Urothelium cell line (cell line): ENCODE data around the gene COX6A2.
"Not testable (repeated sequence)": the region's sequence is repeated elsewhere in the genome, so short reads cannot be mapped to it uniquely, and the experiment has no call there.

Experiments
- DNase-seq: peaks from one replicate; pipeline ENCODE4 v3.0.0; 2011; ENCODE audit warnings: low spot score, mixed read lengths
- FAIRE-seq: peaks from 2 replicates; lab custom pipeline; 2011; peaks lifted over from hg19 to GRCh38; lab: Jason Lieb, UNC

COX6A2 gene

DNA sequence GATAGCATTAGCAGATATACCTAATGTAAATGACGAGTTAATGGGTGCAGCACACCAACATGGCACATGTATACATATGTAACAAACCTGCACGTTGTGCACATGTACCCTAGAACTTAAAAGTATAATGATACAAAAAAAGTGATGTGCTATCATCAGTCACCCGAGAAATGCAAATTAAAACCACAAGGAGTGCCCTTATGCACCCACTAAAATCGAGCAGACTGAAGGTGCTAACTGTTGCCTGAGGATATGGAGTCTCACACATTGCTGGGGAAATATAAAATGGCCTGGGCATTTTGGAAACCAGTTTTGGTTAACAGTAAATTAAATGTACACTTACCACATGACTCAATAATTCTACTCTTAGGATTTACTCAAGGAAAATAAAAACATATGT is 10.9 kb upstream of the COX6A2 start:
- DNase-seq, FAIRE-seq: not testable (repeated sequence)

DNA sequence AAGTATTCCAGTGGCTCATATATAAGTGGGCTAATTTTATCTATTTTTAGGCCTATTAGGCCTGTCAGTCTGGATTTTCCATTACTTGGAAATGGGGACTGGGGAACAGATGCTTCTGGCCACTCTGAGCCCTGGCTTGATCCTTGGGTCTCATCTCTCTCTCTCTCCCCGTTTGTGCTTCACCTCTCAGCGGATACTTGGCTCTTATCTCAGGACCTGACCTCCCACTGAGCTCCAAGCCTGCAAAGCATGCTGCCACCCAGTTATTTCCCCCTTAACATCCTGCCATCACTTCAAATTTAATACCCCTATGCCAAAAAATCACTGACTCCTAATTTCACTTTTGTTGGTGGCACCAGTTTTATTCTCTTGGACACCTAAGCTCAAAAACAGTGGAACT is 10.3 kb upstream of the COX6A2 start:
- no peak for DNase-seq
- FAIRE-seq: no peak

- no peak for DNase-seq
- FAIRE-seq: no peak
These were observed 8.3 kb upstream of the COX6A2 start for GRCh38 chr16:31436221-31437045.

DNA sequence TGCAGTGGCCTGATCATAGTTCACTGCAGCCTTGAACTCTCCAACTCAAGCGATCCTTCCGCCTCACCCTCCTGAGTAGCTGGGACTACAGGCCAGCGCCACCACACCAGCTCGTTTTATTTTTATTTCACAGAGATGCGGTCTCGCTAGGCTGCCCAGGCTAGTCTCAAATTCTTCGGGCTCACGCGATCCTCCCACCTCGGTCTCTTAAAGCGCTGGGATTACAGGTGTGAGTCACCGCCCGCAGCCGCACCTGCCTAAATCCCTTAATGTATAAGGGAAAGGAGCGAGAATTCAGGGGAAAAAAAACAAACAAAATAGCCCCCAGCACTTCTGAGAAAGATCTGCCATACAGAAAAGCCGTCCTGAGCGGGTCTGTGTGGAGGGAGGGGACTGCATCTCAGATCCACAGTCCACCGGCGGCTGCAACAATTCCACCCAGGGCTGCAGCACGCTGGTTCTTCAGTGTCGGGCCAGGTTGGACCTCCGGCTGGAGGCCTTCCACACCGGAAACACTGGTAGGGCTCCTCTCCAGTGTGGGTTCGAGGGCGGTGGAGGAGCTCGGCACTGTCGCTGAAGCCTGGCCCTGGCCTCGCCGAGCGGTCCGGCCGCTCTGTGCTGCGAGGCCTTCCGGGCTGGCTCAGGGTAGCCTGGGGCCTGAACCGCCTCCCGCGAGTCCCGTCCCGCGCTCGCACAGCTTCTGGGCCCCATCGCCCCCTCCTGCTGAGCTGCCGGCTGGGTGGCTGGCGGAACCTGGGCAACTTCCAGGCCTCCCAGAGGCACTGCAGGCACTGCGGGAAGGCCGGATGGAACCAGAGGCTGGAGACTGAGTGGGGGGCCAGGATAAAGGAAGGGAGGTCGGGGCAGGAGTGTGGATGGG is 7.4 kb upstream of the COX6A2 start:
- no peak for FAIRE-seq

GRCh38 chr16:31430380-31431052 is 2.4 kb upstream of the COX6A2 start:
- FAIRE-seq: no peak
- no peak for DNase-seq

More for the DNA sequence above, 7.4 kb upstream of the COX6A2 start:
- no peak for DNase-seq

GRCh38 chr16:31429796-31430195 is 1.6 kb upstream of the COX6A2 start:
- FAIRE-seq: no peak

GRCh38 chr16:31429314-31429713 is 1.2 kb upstream of the COX6A2 start:
- DNase-seq: no peak
- no peak for FAIRE-seq

More at GRCh38 chr16:31429796-31430195, 1.6 kb upstream of the COX6A2 start:
- DNase-seq: no peak

DNA sequence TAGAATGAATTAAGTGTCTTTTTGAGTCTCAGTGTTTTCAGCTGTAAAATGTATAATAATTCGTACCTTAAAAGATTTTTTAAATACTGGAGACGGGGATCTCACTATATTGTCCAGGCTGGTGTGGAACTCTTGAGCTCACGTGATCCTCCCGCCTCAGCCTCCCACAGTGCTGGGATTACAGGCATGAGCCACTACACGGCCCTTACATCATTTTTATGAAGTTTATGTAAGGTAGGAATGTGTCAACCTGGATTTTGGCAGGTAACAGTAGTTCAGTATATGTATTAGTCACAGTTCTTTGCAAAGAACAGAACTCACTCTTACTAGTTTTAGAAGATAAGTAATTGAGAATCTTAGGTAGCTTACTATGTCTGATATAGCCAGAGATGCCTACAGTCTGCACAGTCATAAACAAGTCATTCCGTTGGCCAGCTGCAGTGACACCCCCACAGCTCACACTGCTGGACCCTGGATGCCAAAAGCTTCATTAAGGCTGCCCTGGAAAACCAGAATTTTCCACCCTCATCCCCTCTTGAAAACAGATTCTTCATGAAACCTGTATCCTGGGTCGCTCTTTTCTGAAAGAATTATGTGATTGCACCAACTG is 583 bp upstream of the COX6A2 start:
- DNase-seq: no peak
- no peak for FAIRE-seq

GRCh38 chr16:31427441-31428278 is 500 bp downstream of the COX6A2 start:
- peak; percentile 9 for FAIRE-seq
- peak; percentile 86 for DNase-seq

- no peak for DNase-seq
- no peak for FAIRE-seq
These were observed 4.4 kb downstream of the COX6A2 start for GRCh38 chr16:31423801-31424200.

GRCh38 chr16:31423241-31423640 is 4.9 kb downstream of the COX6A2 start:
- no peak for DNase-seq
- FAIRE-seq: no peak

DNA sequence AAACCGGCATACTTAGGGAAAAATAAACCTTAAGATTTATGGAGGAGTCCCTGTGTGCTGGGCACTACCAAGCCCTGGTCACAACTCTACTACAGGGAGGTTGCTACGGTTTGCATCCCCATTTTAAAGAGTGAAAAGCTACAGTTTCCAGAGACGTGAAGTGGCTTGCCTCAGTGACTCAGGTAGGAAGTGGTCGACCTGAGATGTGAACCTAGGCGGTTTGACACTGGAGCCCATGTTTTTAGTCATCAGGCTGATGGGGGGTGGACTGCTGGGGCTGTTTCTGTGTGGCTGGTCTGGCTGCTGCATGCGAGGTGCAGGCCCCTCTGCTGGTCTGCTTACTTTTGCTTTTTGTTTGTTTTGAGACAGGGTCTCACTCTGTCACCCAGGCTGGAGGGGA is 6.6 kb downstream of the COX6A2 start:
- FAIRE-seq: no peak

DNA sequence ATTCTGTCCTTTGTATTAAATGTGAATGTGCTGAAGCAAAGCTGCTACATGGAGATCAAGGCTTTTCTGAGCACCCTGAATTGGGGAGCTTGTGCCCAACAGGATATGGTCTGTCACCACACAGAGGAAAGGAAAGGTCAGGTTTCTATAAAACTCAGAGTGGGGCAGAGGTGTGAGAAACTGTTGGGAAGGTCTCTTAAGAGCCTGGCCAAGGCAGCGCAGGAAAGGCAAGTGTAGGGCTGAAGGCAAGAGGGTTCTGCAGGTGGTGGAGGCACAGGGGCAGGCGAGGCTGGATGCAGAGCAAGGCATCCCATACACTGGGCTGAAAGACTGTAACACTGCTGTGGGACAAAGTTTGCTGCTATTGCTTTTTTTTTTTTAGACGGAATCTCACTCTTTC is 8.1 kb downstream of the COX6A2 start:
- no peak for DNase-seq
- no peak for FAIRE-seq

More for the DNA sequence above, 6.6 kb downstream of the COX6A2 start:
- DNase-seq: no peak

DNA sequence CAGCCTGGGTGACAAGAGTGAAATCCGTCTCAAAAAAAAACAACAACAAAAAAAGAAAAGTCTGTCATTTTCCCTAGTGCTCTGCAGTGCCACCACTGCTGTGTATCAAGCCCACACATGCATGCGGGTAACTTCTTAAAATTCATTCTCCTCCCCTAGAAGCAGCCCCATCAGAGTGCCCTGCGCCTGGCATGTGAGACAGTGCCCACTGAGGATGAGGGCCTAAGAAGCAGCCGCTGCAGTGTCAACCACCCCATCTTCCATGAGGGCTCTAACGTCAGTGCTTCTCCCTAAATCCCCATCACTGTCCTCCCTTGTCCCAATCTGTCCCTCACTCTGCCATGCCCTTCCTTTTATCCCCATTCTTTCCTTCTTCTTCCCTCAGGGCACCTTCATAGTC is 10.2 kb downstream of the COX6A2 start:
- DNase-seq (no peak), FAIRE-seq (no peak)

DNA sequence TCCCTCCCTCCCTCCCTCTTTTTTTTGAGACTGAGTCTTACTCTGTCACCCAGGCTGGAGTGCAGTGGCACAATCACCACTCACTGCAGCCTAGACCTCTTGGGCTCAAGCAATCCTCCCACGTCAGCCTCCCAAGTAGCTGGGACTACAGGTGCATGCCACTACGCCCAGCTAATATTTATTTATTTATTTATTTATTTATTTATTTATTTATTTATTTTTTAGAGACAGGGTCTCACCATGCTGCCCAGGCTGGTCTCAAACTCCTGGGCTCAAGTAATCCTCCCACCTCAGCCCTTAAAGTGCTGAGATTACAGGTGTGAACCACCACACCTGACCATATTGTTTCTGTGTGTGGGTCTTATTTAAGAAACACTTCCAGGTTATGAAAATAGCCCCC is 11.1 kb downstream of the COX6A2 start:
- not testable (repeated sequence) for DNase-seq, FAIRE-seq

GRCh38 chr16:31416371-31416770 is 11.8 kb downstream of the COX6A2 start:
- DNase-seq (no peak), FAIRE-seq (no peak)

GRCh38 chr16:31414706-31415105 is 13.5 kb downstream of the COX6A2 start:
- DNase-seq (no peak), FAIRE-seq (no peak)

DNA sequence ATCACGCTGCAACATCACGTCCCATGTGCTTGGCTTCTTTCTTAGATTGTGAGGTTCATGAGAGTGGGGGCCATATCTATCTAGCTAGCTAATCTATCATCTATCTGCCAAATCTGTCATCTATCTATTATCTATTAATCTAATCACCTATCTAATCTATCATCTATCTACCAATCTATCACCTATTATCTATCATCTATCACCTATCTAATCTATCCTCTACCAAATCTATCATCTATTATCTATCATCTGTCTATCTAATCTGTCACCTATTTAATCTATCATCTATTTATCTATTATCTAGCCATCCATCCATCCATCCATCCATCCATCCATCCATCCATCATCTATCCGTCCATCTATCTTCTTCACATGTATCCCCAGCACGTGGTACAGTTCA is 14.2 kb downstream of the COX6A2 start:
- DNase-seq: no peak
- FAIRE-seq: no peak

DNA sequence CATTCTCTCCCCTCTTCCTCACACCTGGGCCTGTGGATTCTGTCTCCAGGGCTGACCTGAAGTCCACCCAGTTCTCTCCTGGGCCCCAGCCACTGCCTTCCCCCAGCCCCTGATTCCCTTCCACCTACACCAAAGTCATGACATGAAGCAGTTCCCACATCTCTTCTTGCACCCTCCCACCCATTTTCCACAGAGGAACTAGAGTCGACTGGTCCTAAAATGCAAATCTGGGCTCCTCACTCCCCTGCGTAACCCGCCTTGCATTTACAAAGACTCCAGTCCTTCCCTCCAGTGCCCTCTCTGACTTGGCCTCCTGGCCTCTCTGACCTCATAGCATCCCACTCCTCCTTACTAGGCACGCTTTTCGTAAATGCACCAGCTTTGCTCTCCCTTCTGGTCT is 14.8 kb downstream of the COX6A2 start:
- FAIRE-seq (no peak), DNase-seq (no peak)

- DNase-seq: no peak
- no peak for FAIRE-seq
These were observed 15.4 kb downstream of the COX6A2 start for GRCh38 chr16:31412750-31413149.
